ENCODE data around the gene PTS. TPM values are rescaled to one million over a fixed set of nuclear protein-coding genes. Genes with fewer than 3 reads are reported as not detected.

PTS gene
- total RNA-seq, 1 experiment from 2014 or later = 48.6 TPM

GRCh38 chr11:112229159-112229558 lies 2.9 kb downstream of the PTS start:
- no peak overlapping the region for H2BK20ac ChIP-seq (ENCODE audit: low read depth, low read length, poor library complexity, severe bottlenecking)
- H3K23ac ChIP-seq (ENCODE audit: insufficient read length, low read depth, low read length) = no peak overlapping the region
- Mint-ChIP-seq H3K4me3 (no peak overlapping the region), H3K27ac (no peak overlapping the region), H3K36me3 (ENCODE audit: insufficient read depth in 1 of 3, low read depth in 3 of 3) (peaks cover 2 to 36% (median 25%) of the 10 kb centered on the region in 3 experiments; a peak in 6 of 7 replicates), H3K27me3 (ENCODE audit: low read depth) (peaks cover 7% of the 10 kb centered on the region), H3K4me1 (peaks cover 8 to 16% of the 10 kb centered on the region in 2 experiments), H3K9me3 (no peaks in the 10 kb centered on the region)
- TF ChIP-seq CTCF (conservative IDR thresholded peaks at IDR 0.05) = no peak
- no peak overlapping the region for H3K56ac ChIP-seq (ENCODE audit: insufficient read length, low read depth, low read length)
- no peak overlapping the region for H2AFZ ChIP-seq (ENCODE audit: low read length)
- H4K20me1 ChIP-seq (ENCODE audit: control insufficient read depth, insufficient read depth, insufficient read length) = no peaks in the 10 kb centered on the region
- H4K91ac ChIP-seq (ENCODE audit: insufficient read length, low read depth, low read length) = no peak overlapping the region
- H3K14ac ChIP-seq (ENCODE audit: insufficient read depth, low read length) = no peak overlapping the region
- no peak overlapping the region for H3K4ac ChIP-seq (ENCODE audit: low read depth, low read length)
- H2BK15ac ChIP-seq (ENCODE audit: low read depth, low read length) = no peak overlapping the region
- H2AK5ac ChIP-seq (ENCODE audit: insufficient read length, low read length) = no peak overlapping the region
- H4K5ac ChIP-seq (ENCODE audit: insufficient read length, low read depth, low read length) = no peak overlapping the region
- H3K9ac ChIP-seq (ENCODE audit: extremely low read depth, insufficient read length, low read length) = no peak overlapping the region
- H3K4me2 ChIP-seq (ENCODE audit: insufficient read depth, insufficient read length, low read length) = no peak overlapping the region
- no peaks in the 10 kb centered on the region for H3K79me1 ChIP-seq (ENCODE audit: insufficient read depth, low read depth, low read length, poor library complexity, severe bottlenecking)
- H3K18ac ChIP-seq (ENCODE audit: insufficient read length, low read depth, low read length) = no peak overlapping the region
- H2BK5ac ChIP-seq (ENCODE audit: insufficient read length, low read length) = no peak overlapping the region
- no peak overlapping the region for H2BK120ac ChIP-seq (ENCODE audit: low read depth, low read length, poor library complexity, severe bottlenecking)
- H2BK12ac ChIP-seq (ENCODE audit: insufficient read length, low read depth, low read length) = no peak overlapping the region
- no peak for DNase-seq
- H3K9me3 ChIP-seq (ENCODE audit: control insufficient read depth, low read depth, low read length) = no peaks in the 10 kb centered on the region
- no peak overlapping the region for H3K27ac ChIP-seq (ENCODE audit: insufficient read length, low read depth, low read length)
- no CpG with 5 or more reads among the region's 7 CpGs for WGBS (ENCODE audit: extremely low coverage, insufficient read length, low lambda C conversion rate)
- no peak overlapping the region for H3T11ph ChIP-seq (ENCODE audit: low read length)
- H3K23me2 ChIP-seq (ENCODE audit: insufficient read length, low read depth, low read length, poor library complexity, severe bottlenecking) = peaks cover 8% of the 10 kb centered on the region
- H3K27me3 ChIP-seq (ENCODE audit: insufficient read depth, low read length) = no peaks in the 10 kb centered on the region
- H4K8ac ChIP-seq (replicated peaks; ENCODE audit: insufficient read length, low read depth, low read length) = no peak overlapping the region
- H3K4me1 ChIP-seq (ENCODE audit: insufficient read depth, low read length) = no peaks in the 10 kb centered on the region; the same call in 1 of the 2 replicates
- H3K79me2 ChIP-seq (ENCODE audit: insufficient read depth, low read length) = no peaks in the 10 kb centered on the region; the same call in 1 of the 2 replicates

All from H9 (cell line).